ENCODE results near the gene VPS50.

VPS50 gene

DNA sequence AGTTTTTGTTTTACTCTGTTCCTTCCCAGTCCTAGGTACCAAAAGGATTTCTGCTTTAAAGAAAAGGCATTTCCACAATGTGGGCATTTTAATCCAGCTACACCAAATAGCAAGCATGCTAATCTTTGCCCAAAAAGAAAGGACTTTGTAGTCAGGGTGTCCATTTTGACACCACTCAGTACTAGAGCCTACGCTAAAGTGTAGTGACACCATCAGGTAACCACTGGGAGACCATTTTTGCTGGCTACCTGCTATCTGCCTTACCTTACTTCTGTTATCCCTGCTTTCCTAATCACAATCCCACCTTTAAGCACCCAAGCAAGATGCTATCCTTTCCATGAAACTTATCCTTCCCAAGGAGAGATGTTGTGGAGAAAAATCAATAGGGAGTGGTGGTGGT, 129.7 kb downstream of the VPS50 start:
- Histone ChIP-seq H3K4me3 (ENCODE audit: low read length, poor library complexity, severe bottlenecking) (no peak overlapping the region), H4K20me1 (ENCODE audit: insufficient read depth, low read length, poor library complexity, severe bottlenecking) (no peaks in the 10 kb centered on the region), H3F3A (ENCODE audit: low read depth) (no peaks in the 10 kb centered on the region), H3K9me2 (replicated peaks; ENCODE audit: low read depth, low read length) (no peaks in the 10 kb centered on the region), H3K36me3 (ENCODE audit: insufficient read depth, low read length) (no peaks in the 10 kb centered on the region), H3K79me2 (ENCODE audit: insufficient read depth, low read length) (no peaks in the 10 kb centered on the region), H2AFZ (ENCODE audit: low read length) (no peak overlapping the region), H3K9ac (ENCODE audit: low read depth, low read length, poor library complexity, severe bottlenecking) (no peak overlapping the region), H3K27me3 (ENCODE audit: insufficient read depth, low read length, poor library complexity, severe bottlenecking) (no peaks in the 10 kb centered on the region), H3K4me1 (ENCODE audit: insufficient read depth, low read length, poor library complexity, severe bottlenecking) (no peaks in the 10 kb centered on the region), H3K9me3 (ENCODE audit: insufficient read depth, low read depth, low read length) (no peaks in the 10 kb centered on the region), H3K4me2 (ENCODE audit: low read depth, low read length, poor library complexity, severe bottlenecking) (no peak overlapping the region)
- TF ChIP-seq, protein P1, sequence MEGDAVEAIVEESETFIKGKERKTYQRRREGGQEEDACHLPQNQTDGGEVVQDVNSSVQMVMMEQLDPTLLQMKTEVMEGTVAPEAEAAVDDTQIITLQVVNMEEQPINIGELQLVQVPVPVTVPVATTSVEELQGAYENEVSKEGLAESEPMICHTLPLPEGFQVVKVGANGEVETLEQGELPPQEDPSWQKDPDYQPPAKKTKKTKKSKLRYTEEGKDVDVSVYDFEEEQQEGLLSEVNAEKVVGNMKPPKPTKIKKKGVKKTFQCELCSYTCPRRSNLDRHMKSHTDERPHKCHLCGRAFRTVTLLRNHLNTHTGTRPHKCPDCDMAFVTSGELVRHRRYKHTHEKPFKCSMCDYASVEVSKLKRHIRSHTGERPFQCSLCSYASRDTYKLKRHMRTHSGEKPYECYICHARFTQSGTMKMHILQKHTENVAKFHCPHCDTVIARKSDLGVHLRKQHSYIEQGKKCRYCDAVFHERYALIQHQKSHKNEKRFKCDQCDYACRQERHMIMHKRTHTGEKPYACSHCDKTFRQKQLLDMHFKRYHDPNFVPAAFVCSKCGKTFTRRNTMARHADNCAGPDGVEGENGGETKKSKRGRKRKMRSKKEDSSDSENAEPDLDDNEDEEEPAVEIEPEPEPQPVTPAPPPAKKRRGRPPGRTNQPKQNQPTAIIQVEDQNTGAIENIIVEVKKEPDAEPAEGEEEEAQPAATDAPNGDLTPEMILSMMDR (conservative IDR thresholded peaks at IDR 0.05; ENCODE audit: low read length): no peak
- no peak for TF ChIP-seq EZH2phosphoT487 (IDR thresholded peaks at IDR 0.05; ENCODE audit: borderline replicate concordance)

DNA sequence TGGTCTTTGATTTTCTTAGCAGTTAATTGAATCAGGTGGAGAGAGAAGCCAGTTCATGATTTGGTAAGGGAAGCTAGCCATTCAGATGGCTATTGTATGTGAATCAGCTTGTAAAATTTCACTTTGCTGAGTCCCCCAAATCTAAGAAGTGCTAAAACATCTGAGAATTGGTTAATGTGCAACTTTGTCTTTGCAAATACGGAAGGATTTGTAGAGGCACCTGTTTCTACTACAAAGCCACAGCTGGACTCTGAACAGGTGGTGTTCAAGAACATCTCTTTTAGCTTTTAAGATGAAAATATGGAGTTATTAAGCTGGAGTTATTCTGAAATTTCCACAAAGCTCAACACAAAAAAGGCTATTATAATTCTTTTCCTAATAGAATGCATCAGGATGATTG, 132.6 kb downstream of the VPS50 start:
- Histone ChIP-seq H3K27me3 (ENCODE audit: insufficient read depth, low read length, poor library complexity, severe bottlenecking) (no peaks in the 10 kb centered on the region), H3K9ac (ENCODE audit: low read depth, low read length, poor library complexity, severe bottlenecking) (no peak overlapping the region), H3K9me3 (ENCODE audit: insufficient read depth, low read depth, low read length) (no peaks in the 10 kb centered on the region), H4K20me1 (ENCODE audit: insufficient read depth, low read length, poor library complexity, severe bottlenecking) (no peaks in the 10 kb centered on the region), H3K79me2 (ENCODE audit: insufficient read depth, low read length) (no peaks in the 10 kb centered on the region), H3K4me1 (ENCODE audit: insufficient read depth, low read length, poor library complexity, severe bottlenecking) (no peaks in the 10 kb centered on the region), H2AFZ (ENCODE audit: low read length) (no peak overlapping the region), H3K4me3 (ENCODE audit: low read length, poor library complexity, severe bottlenecking) (no peak overlapping the region), H3K36me3 (ENCODE audit: insufficient read depth, low read length) (no peaks in the 10 kb centered on the region), H3K9me2 (replicated peaks; ENCODE audit: low read depth, low read length) (no peaks in the 10 kb centered on the region), H3K4me2 (ENCODE audit: low read depth, low read length, poor library complexity, severe bottlenecking) (no peak overlapping the region), H3F3A (ENCODE audit: low read depth) (no peaks in the 10 kb centered on the region)
- TF ChIP-seq, protein P1 (conservative IDR thresholded peaks at IDR 0.05; ENCODE audit: low read length): no peak
- no peak for TF ChIP-seq EZH2phosphoT487 (IDR thresholded peaks at IDR 0.05; ENCODE audit: borderline replicate concordance)

DNA sequence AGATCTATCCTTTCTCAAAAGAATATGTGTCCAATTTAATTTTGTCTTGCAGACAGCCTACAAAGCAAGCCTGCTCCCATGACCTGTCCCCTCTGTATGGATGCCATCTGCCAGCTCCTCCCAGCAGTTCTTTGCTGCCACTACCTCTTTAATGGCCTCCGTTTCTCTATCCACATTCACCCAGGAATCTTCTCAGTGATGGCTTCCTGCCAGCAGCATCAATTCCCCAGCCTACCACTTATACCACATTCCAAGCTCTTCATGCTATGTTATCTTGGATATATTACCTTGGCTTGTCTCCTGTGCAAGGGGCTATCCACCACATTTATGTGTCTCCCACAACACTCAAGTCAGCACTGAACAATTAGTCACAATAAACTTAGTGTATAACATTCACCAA, 133.2 kb downstream of the VPS50 start:
- Histone ChIP-seq H3K4me1 (ENCODE audit: insufficient read depth, low read length, poor library complexity, severe bottlenecking) (no peaks in the 10 kb centered on the region), H3K9me2 (replicated peaks; ENCODE audit: low read depth, low read length) (no peaks in the 10 kb centered on the region), H3K36me3 (ENCODE audit: insufficient read depth, low read length) (no peaks in the 10 kb centered on the region), H3K4me3 (ENCODE audit: low read length, poor library complexity, severe bottlenecking) (no peak overlapping the region), H4K20me1 (ENCODE audit: insufficient read depth, low read length, poor library complexity, severe bottlenecking) (no peaks in the 10 kb centered on the region), H3K9ac (ENCODE audit: low read depth, low read length, poor library complexity, severe bottlenecking) (no peak overlapping the region), H3F3A (ENCODE audit: low read depth) (no peaks in the 10 kb centered on the region), H3K4me2 (ENCODE audit: low read depth, low read length, poor library complexity, severe bottlenecking) (no peak overlapping the region), H3K27me3 (ENCODE audit: insufficient read depth, low read length, poor library complexity, severe bottlenecking) (no peaks in the 10 kb centered on the region), H3K9me3 (ENCODE audit: insufficient read depth, low read depth, low read length) (no peaks in the 10 kb centered on the region), H2AFZ (ENCODE audit: low read length) (no peak overlapping the region), H3K79me2 (ENCODE audit: insufficient read depth, low read length) (no peaks in the 10 kb centered on the region)
- no peak for TF ChIP-seq EZH2phosphoT487 (IDR thresholded peaks at IDR 0.05; ENCODE audit: borderline replicate concordance)
- TF ChIP-seq, protein P1 (conservative IDR thresholded peaks at IDR 0.05; ENCODE audit: low read length): no peak

Measured in Loucy (cell line).